CD14-positive monocyte (primary cell): ENCODE measurements around the gene FBF1. TPM values are rescaled to one million over a fixed set of nuclear protein-coding genes. Genes with fewer than 3 reads are reported as not detected.
A peak's percentile ranks its signal among the peaks of the same experiment; 100 is the strongest.

ENCODE experiments used
- DNase-seq, 3 donors: peaks; one replicate each; pipeline ENCODE4 v3.0.0-alpha.2; 2011 to 2022
- H2AFZ ChIP-seq: 2 replicates; pipeline ENCODE4 v1.6.0; 2012; ENCODE audit warnings: mild to moderate bottlenecking, low read depth, low read length, inconsistent platforms; ENCODE audit not compliant: insufficient read depth, poor library complexity, severe bottlenecking
- H3K27ac ChIP-seq, 2 donors: 1 replicate in 1 of 2; 2 replicates in 1 of 2; pipeline ENCODE4 v1.5.1; 2012 to 2013; ENCODE audit warnings: low read length in 2 of 2, control low read depth in 1 of 2, inconsistent platforms in 1 of 2, low read depth in 1 of 2, mild to moderate bottlenecking in 1 of 2
- H3K27me3 ChIP-seq, 2 donors: one replicate each; pipeline versions ENCODE4 v1.6.0 to v1.6.1; 2011 to 2013; ENCODE audit warnings: low read length in 2 of 2; ENCODE audit not compliant: control insufficient read depth in 2 of 2, insufficient read depth in 2 of 2
- H3K36me3 ChIP-seq, 2 donors: replicated peaks in 1 of 2; 1 replicate in 1 of 2; 2 replicates in 1 of 2; pipeline versions ENCODE4 v1.5.1 to v1.6.1; 2012 to 2013; ENCODE audit warnings: low read length in 2 of 2, control low read depth in 1 of 2, inconsistent platforms in 1 of 2, mild to moderate bottlenecking in 1 of 2; ENCODE audit not compliant: insufficient read depth in 2 of 2, control insufficient read depth in 1 of 2
- H3K4me1 ChIP-seq, 2 donors: 1 replicate in 1 of 2; 2 replicates in 1 of 2; pipeline versions ENCODE4 v1.5.1 to v1.6.1; 2012 to 2013; ENCODE audit warnings: low read length in 2 of 2, control low read depth in 1 of 2, inconsistent platforms in 1 of 2, mild to moderate bottlenecking in 1 of 2, moderate library complexity in 1 of 2; ENCODE audit not compliant: insufficient read depth in 2 of 2, control insufficient read depth in 1 of 2
- H3K4me2 ChIP-seq: replicated peaks from 2 replicates; pipeline ENCODE3; 2012; ENCODE audit warnings: low read length, moderate library complexity, mild to moderate bottlenecking; ENCODE audit not compliant: poor library complexity, severe bottlenecking; ENCODE audit errors: extremely low read depth
- H3K4me3 ChIP-seq, 3 experiments: fragments of 200-600 bp in 1 of 3; sonication (generic) in 1 of 3; replicated peaks in 1 of 3; 1 replicate in 2 of 3; 2 replicates in 1 of 3; pipeline ENCODE4 v1.5.1; 2011 to 2013; ENCODE audit warnings: low read length in 3 of 3, mild to moderate bottlenecking in 3 of 3, control low read depth in 2 of 3, low read depth in 2 of 3, inconsistent platforms in 1 of 3, moderate library complexity in 1 of 3
- H3K79me2 ChIP-seq: 2 replicates; pipeline ENCODE4 v1.6.0; 2012; ENCODE audit warnings: mild to moderate bottlenecking, control low read depth, inconsistent platforms, low read length, moderate library complexity; ENCODE audit not compliant: insufficient read depth
- H3K9ac ChIP-seq: 2 replicates; pipeline ENCODE4 v1.6.0; 2017; ENCODE audit warnings: low read length, mild to moderate bottlenecking; ENCODE audit not compliant: insufficient read depth, poor library complexity, severe bottlenecking
- H3K9me3 ChIP-seq, 2 donors: replicated peaks in 1 of 2; 1 replicate in 1 of 2; 2 replicates in 1 of 2; pipeline versions ENCODE4 v1.5.1 to v1.6.1; 2012 to 2013; ENCODE audit warnings: low read length in 2 of 2, control low read depth in 1 of 2; ENCODE audit not compliant: control insufficient read depth in 1 of 2, insufficient read depth in 1 of 2
- H4K20me1 ChIP-seq: 2 replicates; pipeline ENCODE4 v1.6.0; 2012; ENCODE audit warnings: mild to moderate bottlenecking, low read length, control low read depth, moderate library complexity; ENCODE audit not compliant: insufficient read depth
- H3K27ac Mint-ChIP-seq, 7 donors: one replicate each; pipeline ENCODE4 v1.8.0; 2020; ENCODE audit warnings: mild to moderate bottlenecking in 7 of 7, mixed read lengths in 7 of 7, moderate library complexity in 6 of 7, inconsistent platforms in 2 of 7
- H3K27me3 Mint-ChIP-seq, 3 donors: one replicate each; pipeline ENCODE4 v1.8.0; 2021 to 2022; ENCODE audit warnings: low read depth in 3 of 3, mild to moderate bottlenecking in 3 of 3, mixed read lengths in 3 of 3, moderate library complexity in 3 of 3, inconsistent platforms in 1 of 3
- H3K36me3 Mint-ChIP-seq, 2 donors: one replicate each; pipeline ENCODE4 v1.8.0; 2020; ENCODE audit warnings: mixed read lengths in 2 of 2, inconsistent platforms in 1 of 2, mild to moderate bottlenecking in 1 of 2
- H3K4me1 Mint-ChIP-seq: one replicate; pipeline ENCODE4 v1.8.0; 2020; ENCODE audit warnings: mild to moderate bottlenecking, mixed read lengths
- H3K4me3 Mint-ChIP-seq, 2 donors: one replicate each; pipeline ENCODE4 v1.8.0; 2020; ENCODE audit warnings: mild to moderate bottlenecking in 2 of 2, mixed read lengths in 2 of 2, moderate library complexity in 1 of 2
- H3K9me3 Mint-ChIP-seq, 7 donors: one replicate each; pipeline ENCODE4 v1.8.0; 2020 to 2022; ENCODE audit warnings: mixed read lengths in 7 of 7, mild to moderate bottlenecking in 6 of 7, moderate library complexity in 6 of 7, inconsistent platforms in 2 of 7
- WGBS: methylation state at CpG from one replicate; pipeline ENCODE4 v1.1.5; 2013; ENCODE audit warnings: missing lambda C conversion rate; ENCODE audit not compliant: insufficient coverage; 5-methylcytosine and 5-hydroxymethylcytosine counted together
- intact Hi-C, 2 donors: fragments of 100-400 bp; cut with micrococcal nuclease; formaldehyde crosslinking; loops; one replicate each; pipeline versions ENCODE4 v1.15.0 to v1.15.1; 2023
- polyA plus RNA-seq, 3 donors: library from polyadenylated mRNA; depleted of rRNA in 1 of 3; unstranded in 2 of 3; stranded (reverse) in 1 of 3; fragments of 300-500 nt in 2 of 3; fragments of >200 nt in 1 of 3; fragmentation: Illumina TruSeq in 2 of 3; gene quantifications; 1 replicate in 2 of 3; 2 replicates in 1 of 3; pipeline ENCODE4 v1.2.3, GENCODE V29; 2012 to 2021
- TF ChIP-seq, protein P1 (sequence below): fragments of 200-600 bp; IDR thresholded peaks from one replicate; pipeline ENCODE4 v1.8.0; 2022; ENCODE audit warnings: antibody characterized with exemption, mild to moderate bottlenecking

The FBF1 gene
- polyA plus RNA-seq, 3 donors = 0.32 to 4.4 (median 0.62) TPM

DNA sequence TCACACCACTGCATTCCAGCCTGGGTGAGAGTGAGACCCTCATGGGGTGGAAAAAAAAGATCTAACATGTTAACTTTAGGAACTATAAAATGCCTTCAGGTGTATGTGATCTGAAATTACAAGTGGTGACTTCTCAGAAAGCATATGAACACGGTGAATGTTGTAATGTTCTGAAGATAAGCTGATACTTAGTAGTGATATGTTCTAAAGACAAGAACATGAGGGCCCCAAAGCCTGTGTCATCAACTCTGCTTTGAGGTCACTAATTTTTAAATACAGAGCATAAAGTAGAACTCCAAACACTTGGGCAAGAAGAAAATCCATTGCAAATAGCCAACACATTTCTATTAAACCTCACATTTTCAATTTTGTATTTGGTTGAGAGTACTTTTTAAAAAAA, 2.6 kb upstream of the FBF1 start:
- Mint-ChIP-seq H3K4me3 (no peak overlapping the region), H3K9me3 (no peaks in the 10 kb centered on the region), H3K36me3 (peaks cover 42 to 45% of the 10 kb centered on the region in 2 donors), H3K27ac (no peak overlapping the region), H3K4me1 (peaks cover 13% of the 10 kb centered on the region), H3K27me3 (peaks cover 0 to 2% (median 2%) of the 10 kb centered on the region in 3 donors)
- H3K9ac ChIP-seq = no peak overlapping the region
- TF ChIP-seq, protein P1, sequence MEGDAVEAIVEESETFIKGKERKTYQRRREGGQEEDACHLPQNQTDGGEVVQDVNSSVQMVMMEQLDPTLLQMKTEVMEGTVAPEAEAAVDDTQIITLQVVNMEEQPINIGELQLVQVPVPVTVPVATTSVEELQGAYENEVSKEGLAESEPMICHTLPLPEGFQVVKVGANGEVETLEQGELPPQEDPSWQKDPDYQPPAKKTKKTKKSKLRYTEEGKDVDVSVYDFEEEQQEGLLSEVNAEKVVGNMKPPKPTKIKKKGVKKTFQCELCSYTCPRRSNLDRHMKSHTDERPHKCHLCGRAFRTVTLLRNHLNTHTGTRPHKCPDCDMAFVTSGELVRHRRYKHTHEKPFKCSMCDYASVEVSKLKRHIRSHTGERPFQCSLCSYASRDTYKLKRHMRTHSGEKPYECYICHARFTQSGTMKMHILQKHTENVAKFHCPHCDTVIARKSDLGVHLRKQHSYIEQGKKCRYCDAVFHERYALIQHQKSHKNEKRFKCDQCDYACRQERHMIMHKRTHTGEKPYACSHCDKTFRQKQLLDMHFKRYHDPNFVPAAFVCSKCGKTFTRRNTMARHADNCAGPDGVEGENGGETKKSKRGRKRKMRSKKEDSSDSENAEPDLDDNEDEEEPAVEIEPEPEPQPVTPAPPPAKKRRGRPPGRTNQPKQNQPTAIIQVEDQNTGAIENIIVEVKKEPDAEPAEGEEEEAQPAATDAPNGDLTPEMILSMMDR = no peak
- H4K20me1 ChIP-seq = no peaks in the 10 kb centered on the region
- no peak overlapping the region for H2AFZ ChIP-seq
- no peak overlapping the region for H3K27ac ChIP-seq
- H3K79me2 ChIP-seq = no peaks in the 10 kb centered on the region
- intact Hi-C loops = loop anchor here in 1 of 2 donors (5.0 kb wide), 1 partner anchor 41 kb away; the partner anchor contains the start of gene MRPL38
- DNase-seq = no peak
- H3K4me1 ChIP-seq = peaks cover 11 to 16% of the 10 kb centered on the region in 2 donors
- no CpG with 5 or more reads among the region's 1 CpG for WGBS
- H3K9me3 ChIP-seq = no peaks in the 10 kb centered on the region
- H3K4me3 ChIP-seq = no peak overlapping the region
- H3K36me3 ChIP-seq = peaks cover 42 to 53% of the 10 kb centered on the region in 2 donors
- H3K27me3 ChIP-seq = no peaks in the 10 kb centered on the region
- H3K4me2 ChIP-seq = no peak overlapping the region

GRCh38 chr17:75942473-75942872, 1.6 kb upstream of the FBF1 start:
- Histone ChIP-seq H3K79me2 (no peaks in the 10 kb centered on the region), H3K4me2 (no peak overlapping the region), H3K36me3 (peaks cover 33 to 43% of the 10 kb centered on the region in 2 donors), H3K4me3 (no peak overlapping the region), H3K9ac (no peak overlapping the region), H3K27me3 (no peaks in the 10 kb centered on the region), H4K20me1 (no peaks in the 10 kb centered on the region), H3K4me1 (peaks cover 11 to 16% of the 10 kb centered on the region in 2 donors), H2AFZ (no peak overlapping the region), H3K27ac (no peak overlapping the region), H3K9me3 (no peaks in the 10 kb centered on the region)
- peaks cover 0 to 6% (median 2%) of the 10 kb centered on the region in 3 donors for H3K27me3 Mint-ChIP-seq
- H3K27ac Mint-ChIP-seq = peak overlapping the region in 2 of 7 donors; percentile 13 to 38
- H3K36me3 Mint-ChIP-seq = peaks cover 35 to 36% of the 10 kb centered on the region in 2 donors
- H3K4me3 Mint-ChIP-seq = no peak overlapping the region
- TF ChIP-seq, protein P1 = no peak
- H3K9me3 Mint-ChIP-seq = no peaks in the 10 kb centered on the region
- WGBS = no CpG with 5 or more reads among the region's 4 CpGs
- DNase-seq = no peak
- intact Hi-C loops = loop anchor here in 1 of 2 donors (5.0 kb wide), 1 partner anchor 40 kb away; the partner anchor contains the start of gene MRPL38
- H3K4me1 Mint-ChIP-seq = peaks cover 13% of the 10 kb centered on the region
